Right atrium auricular region (tissue), 2 donors: ENCODE measurements around the gene CUL3. TPM values are rescaled to one million over a fixed set of nuclear protein-coding genes. Genes with fewer than 3 reads are reported as not detected.

Source experiments
- DNase-seq: peaks from one replicate; pipeline ENCODE4 v3.0.0-alpha.2; 2019; ENCODE audit warnings: low spot score
- H3K27ac ChIP-seq, 2 donors: fragments of 200-600 bp; sonication (generic); 1 replicate in 1 of 2; 2 replicates in 1 of 2; pipeline ENCODE4 v1.5.1; 2016 to 2019
- H3K27me3 ChIP-seq, 2 donors: fragments of 200-600 bp; sonication (generic); one replicate each; pipeline versions ENCODE4 v1.5.1 to v1.6.0; 2017 to 2019
- H3K36me3 ChIP-seq: fragments of 200-600 bp; sonication (generic); one replicate; pipeline ENCODE4 v1.5.1; 2016
- H3K4me1 ChIP-seq, 2 donors: fragments of 200-600 bp; sonication (generic); one replicate each; pipeline versions ENCODE4 v1.5.1 to v1.6.0; 2017 to 2019
- H3K4me3 ChIP-seq, 2 donors: fragments of 200-600 bp; sonication (generic); 1 replicate in 1 of 2; 2 replicates in 1 of 2; pipeline ENCODE4 v1.5.1; 2017 to 2019; ENCODE audit warnings: mild to moderate bottlenecking in 1 of 2, moderate library complexity in 1 of 2
- H3K9me3 ChIP-seq, 2 donors: fragments of 200-600 bp; sonication (generic); one replicate each; pipeline ENCODE4 v1.5.1; 2019
- CTCF ChIP-seq, 2 donors: fragments of 200-600 bp; sonication (generic); IDR thresholded peaks; one replicate each; pipeline ENCODE4 v1.5.1; 2019; ENCODE audit warnings: antibody characterized with exemption in 2 of 2
- total RNA-seq, 2 donors: library from RNA; depleted of rRNA; stranded (reverse); fragments of >200 nt; gene quantifications; one replicate each; pipeline ENCODE4 v1.1.0, GENCODE V29; 2016

Gene CUL3
- total RNA-seq, 2 donors from 2014 or later, result 43.5 to 51.4 TPM

- Histone ChIP-seq H3K36me3 (peaks cover 14% of the 10 kb centered on the region), H3K9me3 (no peaks in the 10 kb centered on the region), H3K4me3 (no peak overlapping the region), H3K27me3 (no peaks in the 10 kb centered on the region), H3K27ac (no peak overlapping the region), H3K4me1 (no peaks in the 10 kb centered on the region)
- DNase-seq, result no peak
- TF ChIP-seq CTCF (IDR thresholded peaks at IDR 0.05), result no peak
Observed at GRCh38 chr2:224469374-224469964, 115.7 kb downstream of the CUL3 start.

- TF ChIP-seq CTCF (IDR thresholded peaks at IDR 0.05), result no peak
- no peaks in the 10 kb centered on the region for H3K4me1 ChIP-seq
- no peaks in the 10 kb centered on the region for H3K27me3 ChIP-seq
- H3K27ac ChIP-seq, result no peak overlapping the region
- H3K36me3 ChIP-seq, result no peaks in the 10 kb centered on the region
- no peak for DNase-seq
- H3K4me3 ChIP-seq, result no peak overlapping the region
- H3K9me3 ChIP-seq, result no peaks in the 10 kb centered on the region
Observed at GRCh38 chr2:224466304-224466895, 118.8 kb downstream of the CUL3 start.

GRCh38 chr2:224461391-224461790, 123.8 kb downstream of the CUL3 start:
- DNase-seq, result no peak
- Histone ChIP-seq H3K27ac (no peak overlapping the region), H3K4me3 (no peak overlapping the region), H3K27me3 (no peaks in the 10 kb centered on the region), H3K36me3 (no peaks in the 10 kb centered on the region), H3K4me1 (no peaks in the 10 kb centered on the region), H3K9me3 (no peaks in the 10 kb centered on the region)
- TF ChIP-seq CTCF (IDR thresholded peaks at IDR 0.05), result no peak

- DNase-seq, result no peak
- no peaks in the 10 kb centered on the region for H3K9me3 ChIP-seq
Observed at GRCh38 chr2:224457408-224458096, 127.6 kb downstream of the CUL3 start.

GRCh38 chr2:224453892-224454291, 131.3 kb downstream of the CUL3 start:
- H3K9me3 ChIP-seq, result no peaks in the 10 kb centered on the region
- no peak for TF ChIP-seq CTCF (IDR thresholded peaks at IDR 0.05)
- no peaks in the 10 kb centered on the region for H3K4me1 ChIP-seq
- no peaks in the 10 kb centered on the region for H3K27me3 ChIP-seq
- no peak overlapping the region for H3K27ac ChIP-seq
- H3K4me3 ChIP-seq, result no peak overlapping the region
- DNase-seq, result no peak
- no peaks in the 10 kb centered on the region for H3K36me3 ChIP-seq

More at GRCh38 chr2:224457408-224458096, 127.6 kb downstream of the CUL3 start:
- no peak overlapping the region for H3K4me3 ChIP-seq
- no peaks in the 10 kb centered on the region for H3K27me3 ChIP-seq
- no peaks in the 10 kb centered on the region for H3K4me1 ChIP-seq
- no peak overlapping the region for H3K27ac ChIP-seq
- TF ChIP-seq CTCF (IDR thresholded peaks at IDR 0.05), result no peak
- no peaks in the 10 kb centered on the region for H3K36me3 ChIP-seq
